GM19238 (cell line): ENCODE results near the gene KCNK6.
"Not testable (repeated sequence)": the region's sequence is repeated elsewhere in the genome, so short reads cannot be mapped to it uniquely, and the experiment has no call there.

ENCODE experiments used
- DNase-seq: peaks from one replicate; pipeline ENCODE4 v3.0.0; 2011; ENCODE audit warnings: low spot score; ENCODE audit not compliant: insufficient read length

KCNK6 gene

DNA sequence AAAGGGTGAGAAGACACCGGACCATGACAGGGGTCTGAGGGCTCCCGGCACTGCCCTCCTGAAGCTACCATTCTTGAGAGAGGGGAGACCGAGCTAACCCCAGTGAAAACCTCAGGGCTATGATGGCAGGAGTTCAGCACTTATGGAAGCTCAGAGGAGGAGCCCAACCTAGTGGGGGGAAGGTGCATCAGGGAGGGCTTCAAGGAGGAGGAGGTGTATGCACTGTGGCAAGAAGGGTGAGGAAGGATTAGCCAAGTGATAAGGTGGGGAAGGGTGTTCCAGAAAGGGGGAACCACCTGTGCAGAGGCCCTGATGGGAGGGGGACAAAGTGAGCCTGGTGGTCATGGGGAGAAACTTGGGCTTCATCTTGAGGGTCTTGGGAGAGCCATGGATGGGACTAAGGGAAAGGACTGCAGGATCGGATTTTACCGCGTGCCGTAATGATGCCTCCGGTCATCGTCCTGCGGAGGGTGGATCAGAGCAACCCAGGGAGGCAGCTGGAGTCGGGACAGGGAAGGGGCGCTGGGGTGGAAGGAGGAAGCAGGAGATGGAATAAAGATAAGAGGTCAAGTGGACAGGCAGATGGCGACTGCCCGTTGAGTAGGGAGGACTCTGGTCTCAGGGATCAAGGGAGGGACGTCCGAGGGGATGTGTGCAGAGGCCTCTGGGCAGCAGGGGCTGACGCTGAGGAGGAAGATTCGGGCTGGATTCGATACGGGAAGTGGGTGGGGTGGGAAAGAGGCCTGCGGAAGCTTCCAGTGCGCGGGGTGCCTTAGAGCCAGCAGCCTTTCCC is 41.4 kb downstream of the KCNK6 start:
- no peak for DNase-seq

DNA sequence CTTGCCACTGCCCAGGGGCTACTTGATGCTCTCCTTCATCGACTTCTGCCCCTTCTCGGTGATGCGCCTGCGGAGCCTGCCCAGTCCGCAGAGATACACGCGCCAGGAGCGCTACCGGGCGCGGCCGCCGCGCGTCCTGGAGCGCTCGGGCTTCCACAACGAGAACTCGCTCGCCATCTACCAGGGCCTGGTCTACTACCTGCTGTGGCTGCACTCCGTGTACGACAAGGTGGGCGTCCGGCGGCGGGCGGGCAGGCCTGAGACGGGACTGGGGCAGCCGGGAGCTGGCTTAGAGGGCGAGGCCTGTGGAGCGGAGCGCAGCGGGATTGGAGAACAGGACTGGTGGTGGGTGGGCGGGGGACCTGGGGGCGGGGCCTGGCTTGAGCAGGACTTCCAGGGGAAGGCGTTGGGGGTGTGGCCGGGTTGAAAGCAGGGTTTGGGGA is 42.0 kb downstream of the KCNK6 start:
- DNase-seq, result peak; percentile 63

- DNase-seq, result peak; percentile 60
These were observed 42.7 kb downstream of the KCNK6 start for GRCh38 chr19:38362076-38362945.

- DNase-seq, result not testable (repeated sequence)
These were observed 43.5 kb downstream of the KCNK6 start for GRCh38 chr19:38362946-38363688.

- DNase-seq, result no peak
These were observed 47.4 kb downstream of the KCNK6 start for GRCh38 chr19:38367041-38367440.

- DNase-seq, result no peak
These were observed 49.9 kb downstream of the KCNK6 start for GRCh38 chr19:38369584-38369983.

DNA sequence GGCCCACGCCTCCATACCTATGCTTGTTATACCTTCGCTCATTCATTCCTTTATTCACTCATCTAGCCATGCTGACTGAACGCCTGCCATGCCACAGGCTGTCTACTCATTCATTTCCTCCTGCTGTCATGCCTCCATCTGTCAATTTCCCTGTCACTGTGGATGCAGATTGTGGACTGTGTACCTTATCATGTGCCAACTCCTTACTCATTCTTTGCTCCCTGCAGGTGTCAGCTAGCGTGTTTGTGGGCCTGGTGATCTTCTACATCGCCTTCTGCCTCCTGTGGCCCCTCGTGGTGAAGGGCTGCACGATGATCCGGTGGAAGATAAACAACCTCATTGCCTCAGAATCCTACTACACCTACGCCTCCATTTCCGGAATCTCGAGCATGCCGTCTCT is 50.7 kb downstream of the KCNK6 start:
- DNase-seq, result no peak

- DNase-seq, result no peak
These were observed 51.4 kb downstream of the KCNK6 start for GRCh38 chr19:38371081-38371480.

GRCh38 chr19:38373907-38374331 is 54.3 kb downstream of the KCNK6 start:
- no peak for DNase-seq

DNA sequence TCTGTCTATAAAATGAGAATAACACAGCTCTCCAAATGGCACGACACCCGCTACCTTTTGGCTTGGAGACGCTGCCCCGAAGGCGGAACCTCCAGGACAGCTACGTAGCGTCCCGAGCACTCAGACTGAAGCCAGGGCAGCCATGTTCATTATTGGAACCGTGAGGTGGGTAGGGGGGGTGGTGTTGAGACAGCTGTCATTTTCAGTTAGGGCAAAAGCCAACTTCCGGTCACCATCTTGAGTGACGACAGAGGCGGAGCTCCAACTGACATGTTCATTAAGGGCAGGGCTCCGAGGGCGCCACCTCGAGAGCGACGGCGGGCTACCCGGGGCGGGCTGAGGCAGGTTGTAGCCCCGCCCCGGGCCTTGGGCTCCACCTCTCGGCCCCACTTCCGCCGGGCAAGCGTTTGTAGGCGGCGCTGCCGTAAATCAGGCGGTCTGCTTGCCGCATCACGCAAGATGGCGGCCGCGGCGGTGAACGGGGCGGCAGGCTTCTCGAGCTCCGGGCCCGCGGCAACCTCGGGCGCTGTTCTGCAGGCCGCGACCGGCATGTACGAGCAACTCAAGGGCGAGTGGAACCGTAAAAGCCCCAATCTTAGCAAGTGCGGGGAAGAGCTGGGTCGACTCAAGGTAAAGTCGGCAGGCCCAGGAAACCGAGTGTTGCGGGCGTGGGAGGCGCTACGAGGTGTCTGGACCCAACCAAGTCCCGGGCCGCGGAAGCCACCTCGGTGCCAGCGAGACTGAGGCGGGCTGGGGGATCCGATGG is 54.9 kb downstream of the KCNK6 start, which contains the start of gene PSMD8:
Gene PSMD8 (plus strand): TSS at position 240 of the 766 bp plus-strand sequence. CDS start 31 bp downstream, at position 271.
- DNase-seq, result peak; percentile 96

- no peak for DNase-seq
These were observed 55.5 kb downstream of the KCNK6 start for GRCh38 chr19:38375098-38375493.

DNA sequence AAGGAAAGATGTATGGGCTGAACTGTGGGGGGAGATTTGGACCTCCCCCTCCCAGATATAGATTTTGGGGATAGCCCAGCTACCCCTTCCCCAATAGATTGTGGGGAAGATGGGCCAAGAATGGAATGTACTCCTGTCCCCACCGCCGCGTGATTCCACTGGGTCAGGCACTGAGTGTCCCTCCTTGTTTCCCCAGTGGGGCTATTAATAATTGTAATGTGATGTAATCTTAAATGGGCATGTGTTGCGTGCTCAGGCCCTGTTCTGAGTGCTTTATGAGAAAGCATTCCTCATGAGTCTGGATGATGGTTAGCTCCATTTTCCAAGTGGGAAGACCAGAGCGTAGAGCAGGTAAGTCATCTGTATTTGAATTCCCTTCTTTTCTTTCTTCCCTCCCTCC is 56.1 kb downstream of the KCNK6 start:
- DNase-seq, result no peak

DNA sequence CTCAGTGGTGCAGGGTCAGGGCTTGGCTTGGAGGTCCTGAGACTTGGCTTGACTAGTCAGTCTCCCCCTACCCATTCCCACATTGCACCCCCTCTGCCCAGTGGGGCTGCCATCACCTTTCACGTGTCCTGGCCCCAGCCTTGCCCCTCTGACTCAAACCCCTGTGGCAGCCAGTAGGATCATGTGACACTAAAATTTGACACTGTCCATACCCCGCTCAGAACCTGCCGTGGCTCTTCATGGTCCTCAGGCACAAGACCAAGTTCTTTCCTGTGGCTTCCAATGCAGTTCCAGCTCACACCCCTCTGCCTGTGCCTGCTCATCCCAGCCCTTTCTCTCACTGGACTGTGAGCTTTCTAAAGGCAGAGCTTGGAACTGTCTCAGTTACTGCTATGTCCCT is 56.9 kb downstream of the KCNK6 start:
- DNase-seq, result no peak

GRCh38 chr19:38377052-38377451 is 57.4 kb downstream of the KCNK6 start:
- DNase-seq, result no peak

DNA sequence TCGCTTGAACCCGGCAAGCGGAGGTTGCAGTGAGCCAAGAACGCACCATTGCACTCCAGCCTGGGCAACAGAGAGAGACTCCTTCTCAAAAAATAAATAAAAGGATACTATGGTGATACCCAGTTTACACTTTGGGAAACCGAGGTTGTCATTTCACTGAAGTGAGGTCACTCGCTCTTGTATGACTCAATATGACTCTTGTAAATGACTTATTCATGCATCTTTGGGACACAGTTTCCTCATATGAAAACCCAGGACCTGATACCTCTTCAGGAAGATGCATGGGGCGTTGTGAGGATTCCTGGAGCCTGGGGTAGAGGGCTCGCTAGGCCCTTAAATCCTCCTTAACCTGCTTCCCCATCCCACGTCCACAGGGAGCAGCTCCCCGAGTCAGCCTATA is 59.2 kb downstream of the KCNK6 start:
- no peak for DNase-seq

- DNase-seq, result no peak
These were observed 61.5 kb downstream of the KCNK6 start for GRCh38 chr19:38381138-38381537.
